K562 (cell line): ENCODE data around the gene XAB2. TPM values are rescaled to one million over a fixed set of nuclear protein-coding genes. Genes with fewer than 3 reads are reported as not detected.
A peak's percentile ranks its signal among the peaks of the same experiment; 100 is the strongest.

Source experiments
- ATAC-seq: fragments of 200-7000 bp; cut with Tn5 transposase; 3 replicates; pipeline ENCODE4 v1.9.1; 2020; ENCODE audit warnings: moderate library complexity
- BruUV-seq: library from RNA; stranded (reverse); fragments of 400-500 nt; replicated peaks from 2 replicates; lab custom pipeline; 2021; lab: Mats Ljungman, UMichigan
- CTCF ChIA-PET: fragments of 300-600 bp; formaldehyde crosslinking; extraction: SDS; loops from one replicate; lab custom pipeline; 2021; ENCODE audit warnings: low intra/inter-chr PET ratio; lab: Yijun Ruan, JAX
- POLR2A ChIA-PET: fragments of 300-600, 350-650 bp; sonication (Branson Sonifier 250); formaldehyde crosslinking; extraction: SDS; loops from one replicate; lab custom pipeline; 2021; ENCODE audit warnings: antibody characterized with exemption, inconsistent platforms; lab: Yijun Ruan, JAX
- DNase-seq, 4 experiments: peaks; one replicate each; pipeline versions ENCODE4 v3.0.0 to v3.0.0-alpha.2; 2011 to 2018; ENCODE audit warnings: low spot score in 3 of 4, mixed read lengths in 3 of 4; ENCODE audit errors: extremely low read depth in 1 of 4
- FAIRE-seq: peaks from 2 replicates; lab custom pipeline; 2011; peaks lifted over from hg19 to GRCh38; lab: Jason Lieb, UNC
- H2AFZ ChIP-seq: 2 replicates; pipeline ENCODE4 v1.6.0; 2011; ENCODE audit warnings: low read depth, low read length, control low read depth, inconsistent platforms
- H3K27ac ChIP-seq: fragments of 200-600 bp; 3 replicates; pipeline ENCODE4 v1.8.0; 2011; ENCODE audit warnings: low read depth, mild to moderate bottlenecking, control low read depth, inconsistent platforms, low read length, moderate library complexity, mixed read lengths; ENCODE audit errors: extremely low read depth
- H3K27me3 ChIP-seq, 2 experiments: fragments of 300-600 bp in 1 of 2; 2 replicates in 1 of 2; 3 replicates in 1 of 2; pipeline versions ENCODE4 v1.6.0 to v1.8.0; 2011; ENCODE audit warnings: inconsistent platforms in 2 of 2, low read length in 2 of 2, mild to moderate bottlenecking in 1 of 2, mixed read lengths in 1 of 2, moderate library complexity in 1 of 2; ENCODE audit not compliant: control insufficient read depth in 2 of 2, insufficient read depth in 2 of 2
- H3K36me3 ChIP-seq: fragments of 300-600 bp; 3 replicates; pipeline ENCODE4 v1.8.0; 2011; ENCODE audit warnings: mild to moderate bottlenecking, low read length, inconsistent platforms; ENCODE audit not compliant: control insufficient read depth, insufficient read depth
- H3K4me1 ChIP-seq, 2 experiments: fragments of 200-600 bp in 1 of 2; replicated peaks in 1 of 2; 2 replicates in 1 of 2; 3 replicates in 1 of 2; pipeline versions ENCODE4 v1.5.1 to v1.8.0; 2011; ENCODE audit warnings: inconsistent platforms in 2 of 2, low read length in 2 of 2, mild to moderate bottlenecking in 1 of 2, mixed read lengths in 1 of 2, moderate library complexity in 1 of 2; ENCODE audit not compliant: control insufficient read depth in 2 of 2, insufficient read depth in 2 of 2
- H3K4me2 ChIP-seq: 2 replicates; pipeline ENCODE4 v1.6.1; 2011; ENCODE audit warnings: low read length, control low read depth, inconsistent platforms, mixed read lengths; ENCODE audit not compliant: insufficient read depth
- H3K4me3 ChIP-seq: fragments of 200-600 bp; sonication (generic), shearing (Covaris generic); 2 replicates; pipeline ENCODE4 v1.5.1; 2016; ENCODE audit warnings: control low read depth, inconsistent platforms
- H3K79me2 ChIP-seq: fragments of 200-600 bp; 3 replicates; pipeline ENCODE4 v1.8.0; 2011; ENCODE audit warnings: low read length, inconsistent platforms; ENCODE audit not compliant: control insufficient read depth, insufficient read depth
- H3K9ac ChIP-seq, 2 experiments: 2 replicates each; pipeline versions ENCODE4 v1.6.0 to v1.6.1; 2011; ENCODE audit warnings: low read depth in 2 of 2, low read length in 2 of 2, control low read depth in 1 of 2, inconsistent platforms in 1 of 2, mild to moderate bottlenecking in 1 of 2, mixed read lengths in 1 of 2; ENCODE audit not compliant: insufficient read depth in 1 of 2
- H3K9me1 ChIP-seq: one replicate; pipeline ENCODE4 v1.6.0; 2011; ENCODE audit warnings: inconsistent platforms, mild to moderate bottlenecking, low read length, moderate library complexity; ENCODE audit not compliant: control insufficient read depth, insufficient read depth
- H3K9me3 ChIP-seq: replicated peaks from 2 replicates; pipeline ENCODE4 v1.5.1; 2011; ENCODE audit warnings: low read depth, low read length, inconsistent platforms; ENCODE audit not compliant: control insufficient read depth, insufficient read depth
- H4K20me1 ChIP-seq: replicated peaks from 2 replicates; pipeline ENCODE4 v1.6.1; 2011; ENCODE audit warnings: low read length, inconsistent platforms, mixed read lengths; ENCODE audit not compliant: control insufficient read depth, insufficient read depth
- CBFA2T2 ChIP-seq: fragments of 450-650 bp; conservative IDR thresholded peaks from 2 replicates; pipeline ENCODE4 v1.6.1; 2017; ENCODE audit warnings: mild to moderate bottlenecking
- DIDO1 ChIP-seq: fragments of 450-650 bp; IDR thresholded peaks from 2 replicates; pipeline ENCODE4 v1.6.1; 2016; ENCODE audit warnings: low read depth, missing biosample characterization, missing genetic modification characterization
- MTA2 ChIP-seq: fragments of 450-650 bp; IDR thresholded peaks from 2 replicates; pipeline ENCODE4 v1.6.1; 2016; ENCODE audit warnings: low read depth
- RFX7 ChIP-seq: fragments of 250-450 bp; sonication (Bioruptor Pico); IDR thresholded peaks from 2 replicates; pipeline ENCODE4 v1.5.1; 2021; ENCODE audit warnings: mild to moderate bottlenecking
- XRCC5 ChIP-seq: fragments of 200-400 bp; formaldehyde crosslinking; IDR thresholded peaks from 2 replicates; pipeline ENCODE4 v1.6.1; 2017; ENCODE audit warnings: low read depth, mild to moderate bottlenecking, low read length
- ZBTB1 ChIP-seq: sonication (generic); formaldehyde crosslinking; IDR thresholded peaks from 2 replicates; pipeline ENCODE4 v1.8.1; 2023; ENCODE audit warnings: missing genetic modification reagents, low read depth, mild to moderate bottlenecking, borderline replicate concordance
- ZBTB12 ChIP-seq: fragments of 250-450 bp; sonication (Bioruptor Pico); IDR thresholded peaks from 2 replicates; pipeline ENCODE4 v1.4.0; 2020
- ZBTB33 ChIP-seq: sonication (generic); formaldehyde crosslinking; IDR thresholded peaks from 2 replicates; pipeline ENCODE4 v1.8.1; 2023; ENCODE audit warnings: mild to moderate bottlenecking, missing genetic modification reagents
- WGBS: fragments of 100-300 bp; shearing (Covaris generic); methylation state at CpG from one replicate; pipeline ENCODE4 v1.1.6; 2016; ENCODE audit warnings: low coverage, mixed read lengths; ENCODE audit not compliant: insufficient coverage; ENCODE audit errors: missing lambda C conversion rate; 5-methylcytosine and 5-hydroxymethylcytosine counted together
- in situ Hi-C: fragments of 300-500 bp; cut with MboI; formaldehyde crosslinking; loops from 4 replicates; pipeline ENCODE4 v1.15.0; 2018; ENCODE audit warnings: inconsistent platforms, mixed read lengths
- intact Hi-C: fragments of 100-400 bp; cut with micrococcal nuclease; formaldehyde crosslinking; loops from 2 replicates; pipeline ENCODE4 v1.14.2; 2022
- polyA plus RNA-seq, 8 experiments: library from polyadenylated mRNA; depleted of rRNA in 4 of 8; stranded (reverse) in 5 of 8; unstranded in 3 of 8; fragments of >200 nt; fragmentation: Nextera tagmentation in 2 of 8; fragmentation: Illumina TruSeq in 1 of 8; extraction: Ambion mirVana in 2 of 8; extraction: Trizol in 1 of 8; gene quantifications; 2 replicates each; pipeline versions ENCODE4 v1.2.1 to v1.2.3, GENCODE V29; 2011 to 2014; ENCODE audit warnings: inconsistent platforms in 1 of 8, missing spikeins in 1 of 8
- total RNA-seq, 7 experiments: library from RNA; depleted of rRNA in 6 of 7; stranded (reverse); fragments of >200 nt in 6 of 7; fragmentation: Illumina TruSeq in 2 of 7; extraction: Trizol in 2 of 7; gene quantifications; 2 replicates each; pipeline versions ENCODE4 v1.2.1 to v1.2.3, GENCODE V29; 2011 to 2021; ENCODE audit warnings: low replicate concordance in 1 of 7

Gene XAB2
- total and polyA plus RNA-seq, 9 of the 15 experiments (the other 6 are each of a cell fraction or from before 2014, with no cell fraction given) = 0.21 to 58.3 (median 20.0) TPM

DNA sequence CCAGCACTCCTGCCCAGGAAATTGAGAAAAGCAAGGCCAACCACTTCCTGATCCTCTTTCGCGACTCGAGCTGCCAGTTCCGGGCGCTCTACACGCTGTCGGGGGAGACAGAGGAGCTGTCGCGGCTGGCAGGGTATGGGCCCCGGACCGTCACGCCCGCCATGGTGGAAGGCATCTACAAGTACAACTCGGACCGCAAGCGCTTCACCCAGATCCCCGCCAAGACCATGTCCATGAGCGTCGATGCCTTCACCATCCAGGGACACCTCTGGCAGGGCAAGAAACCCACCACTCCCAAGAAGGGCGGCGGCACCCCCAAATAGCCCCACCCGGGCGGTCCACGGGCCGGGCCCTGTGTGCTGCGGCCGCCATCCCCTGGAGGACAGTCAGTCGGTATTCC, 11.6 kb downstream of the XAB2 start:
- H3K27me3 ChIP-seq = peaks cover under 1 to 6% of the 10 kb centered on the region in 2 experiments; a peak in 2 of 5 replicates
- no peak for DNase-seq
- 0 out of 2 replicates have a peak, but pooled peaks cover 3% of the 10 kb centered on the region for H4K20me1 ChIP-seq
- intact Hi-C loops = no loop called here
- H3K36me3 ChIP-seq = peaks cover 37% of the 10 kb centered on the region; the same call in 2 of the 3 replicates
- no peak for TF ChIP-seq MTA2
- no peak for TF ChIP-seq ZBTB1 (CRISPR knock-in tag)
- no peak for TF ChIP-seq DIDO1
- TF ChIP-seq RFX7 (CRISPR knock-in tag) = no peak
- TF ChIP-seq ZBTB33 (CRISPR knock-in tag) = peak; percentile 35
- TF ChIP-seq XRCC5 = no peak
- TF ChIP-seq CBFA2T2 = no peak
- no peak for TF ChIP-seq ZBTB12 (CRISPR knock-in tag)
- TF ChIP-seq, all 486 proteins: peak for 1
- ATAC-seq (no peak), FAIRE-seq (no peak)
- in situ Hi-C loops = no loop called here
- BruUV-seq = no TSS peak
- Histone ChIP-seq H3K4me1 (peaks cover 2 to 61% of the 10 kb centered on the region in 2 experiments; a peak in 4 of 5 replicates), H3K9ac (no peak overlapping the region), H3K9me1 (no peaks in the 10 kb centered on the region), H3K4me3 (no peak overlapping the region), H2AFZ (no peak overlapping the region), H3K4me2 (no peak overlapping the region), H3K79me2 (no peaks in the 10 kb centered on the region), H3K27ac (no peak overlapping the region), H3K9me3 (no peaks in the 10 kb centered on the region)
- WGBS = 87% methylated on average over 20 of the region's 28 CpGs
- POLR2A ChIA-PET = interaction anchor here (1.4 to 2.7 kb wide), 3 partner anchors 8 to 11 kb away, joined by 4 to 22 read pairs (median 5); partner anchors contain the start of genes PET100 and XAB2
- CTCF ChIA-PET = no interaction called here
